ENCODE data around the gene KIF20A. TPM values are rescaled to one million over a fixed set of nuclear protein-coding genes. Genes with fewer than 3 reads are reported as not detected.
A peak's percentile ranks its signal among the peaks of the same experiment; 100 is the strongest.

Gene KIF20A
- total and polyA plus RNA-seq, 3 experiments from 2014 or later = 0.13 to 29.3 (median 27.2) TPM

GRCh38 chr5:138223532-138223931 is 44.6 kb downstream of the KIF20A start:
- peaks cover 0 to 4% (median 0%) of the 10 kb centered on the region in 3 donors for H3K4me1 Mint-ChIP-seq
- no peak overlapping the region for H3K4me3 Mint-ChIP-seq
- no peak overlapping the region for H3K27ac Mint-ChIP-seq
- H3K4me1 ChIP-seq (ENCODE audit: insufficient read depth, low read length) = no peaks in the 10 kb centered on the region
- no peaks in the 10 kb centered on the region for H3K9me3 ChIP-seq (ENCODE audit: low read length)
- H3K27ac ChIP-seq (ENCODE audit: low read depth, low read length) = no peak overlapping the region
- peaks cover 0 to 5% (median 0%) of the 10 kb centered on the region in 3 donors for H3K36me3 Mint-ChIP-seq
- no peaks in the 10 kb centered on the region for H3K36me3 ChIP-seq (ENCODE audit: insufficient read depth, low read length)
- no peak for DNase-seq
- peaks cover 11 to 30% of the 10 kb centered on the region in 2 donors for H3K27me3 Mint-ChIP-seq
- H3K4me3 ChIP-seq (ENCODE audit: low read length) = no peak overlapping the region
- ChIA-PET POLR2A (no interaction called here), CTCF (interaction anchor here (1.1 to 1.8 kb wide), 2 partner anchors 128 to 130 kb away, joined by 3 to 4 read pairs; no protein-coding TSS in a partner anchor)
- no peaks in the 10 kb centered on the region for H3K27me3 ChIP-seq (ENCODE audit: insufficient read depth, low read length, poor library complexity, severe bottlenecking)
- H3K9me3 Mint-ChIP-seq = peaks cover 0 to 7% (median 4%) of the 10 kb centered on the region in 5 donors

- Mint-ChIP-seq H3K4me3 (no peak overlapping the region), H3K9me3 (peaks cover 0 to 7% (median 4%) of the 10 kb centered on the region in 5 donors), H3K36me3 (peaks cover 0 to 5% (median 0%) of the 10 kb centered on the region in 3 donors), H3K4me1 (peaks cover 0 to 4% (median 0%) of the 10 kb centered on the region in 3 donors), H3K27ac (peak overlapping the region in 1 of 8 donors; percentile 22), H3K27me3 (peaks cover 8 to 26% of the 10 kb centered on the region in 2 donors)
- ChIA-PET POLR2A (no interaction called here), CTCF (interaction anchor here (1.0 kb wide), 1 partner anchor 28 kb away, joined by 3 read pairs; no protein-coding TSS in a partner anchor)
- Histone ChIP-seq H3K4me1 (ENCODE audit: insufficient read depth, low read length) (no peaks in the 10 kb centered on the region), H3K27ac (ENCODE audit: low read depth, low read length) (no peak overlapping the region), H3K9me3 (ENCODE audit: low read length) (no peaks in the 10 kb centered on the region), H3K27me3 (ENCODE audit: insufficient read depth, low read length, poor library complexity, severe bottlenecking) (no peaks in the 10 kb centered on the region), H3K4me3 (ENCODE audit: low read length) (no peak overlapping the region), H3K36me3 (ENCODE audit: insufficient read depth, low read length) (no peaks in the 10 kb centered on the region)
- DNase-seq = no peak
Measured at GRCh38 chr5:138224712-138225111, 45.8 kb downstream of the KIF20A start.

- no peaks in the 10 kb centered on the region for H3K4me1 ChIP-seq (ENCODE audit: insufficient read depth, low read length)
- DNase-seq = no peak
- H3K9me3 Mint-ChIP-seq = peaks cover 0 to 7% (median 4%) of the 10 kb centered on the region in 5 donors
- H3K36me3 Mint-ChIP-seq = peaks cover 0 to 5% (median 0%) of the 10 kb centered on the region in 3 donors
- peaks cover 6 to 20% of the 10 kb centered on the region in 2 donors for H3K27me3 Mint-ChIP-seq
- H3K27me3 ChIP-seq (ENCODE audit: insufficient read depth, low read length, poor library complexity, severe bottlenecking) = no peaks in the 10 kb centered on the region
- H3K9me3 ChIP-seq (ENCODE audit: low read length) = no peaks in the 10 kb centered on the region
- H3K4me3 Mint-ChIP-seq = no peak overlapping the region
- no peak overlapping the region for H3K27ac Mint-ChIP-seq
- H3K36me3 ChIP-seq (ENCODE audit: insufficient read depth, low read length) = no peaks in the 10 kb centered on the region
- ChIA-PET CTCF (no interaction called here), POLR2A (no interaction called here)
- H3K27ac ChIP-seq (ENCODE audit: low read depth, low read length) = no peak overlapping the region
- no peak overlapping the region for H3K4me3 ChIP-seq (ENCODE audit: low read length)
- H3K4me1 Mint-ChIP-seq = peaks cover 0 to 4% (median 0%) of the 10 kb centered on the region in 3 donors
Measured at GRCh38 chr5:138226910-138227309, 48.0 kb downstream of the KIF20A start.

- CTCF ChIA-PET = no interaction called here
- Mint-ChIP-seq H3K9me3 (peaks cover 0 to 7% (median 3%) of the 10 kb centered on the region in 5 donors), H3K27ac (no peak overlapping the region), H3K4me1 (no peaks in the 10 kb centered on the region), H3K36me3 (peaks cover 0 to 5% (median 0%) of the 10 kb centered on the region in 3 donors), H3K27me3 (peaks cover 14 to 24% of the 10 kb centered on the region in 2 donors), H3K4me3 (no peak overlapping the region)
- Histone ChIP-seq H3K36me3 (ENCODE audit: insufficient read depth, low read length) (no peaks in the 10 kb centered on the region), H3K4me3 (ENCODE audit: low read length) (no peak overlapping the region), H3K27ac (ENCODE audit: low read depth, low read length) (no peak overlapping the region), H3K4me1 (ENCODE audit: insufficient read depth, low read length) (no peaks in the 10 kb centered on the region), H3K27me3 (ENCODE audit: insufficient read depth, low read length, poor library complexity, severe bottlenecking) (no peaks in the 10 kb centered on the region), H3K9me3 (ENCODE audit: low read length) (no peaks in the 10 kb centered on the region)
- DNase-seq = no peak
- POLR2A ChIA-PET = no interaction called here
Measured at GRCh38 chr5:138229387-138229786, 50.5 kb downstream of the KIF20A start.

- H3K9me3 Mint-ChIP-seq = peaks cover 0 to 7% (median 3%) of the 10 kb centered on the region in 5 donors
- no peak for DNase-seq
- no peak overlapping the region for H3K4me3 Mint-ChIP-seq
- H3K27ac Mint-ChIP-seq = no peak overlapping the region
- POLR2A ChIA-PET = no interaction called here
- Histone ChIP-seq H3K4me1 (ENCODE audit: insufficient read depth, low read length) (no peaks in the 10 kb centered on the region), H3K9me3 (ENCODE audit: low read length) (no peaks in the 10 kb centered on the region), H3K36me3 (ENCODE audit: insufficient read depth, low read length) (no peaks in the 10 kb centered on the region), H3K27ac (ENCODE audit: low read depth, low read length) (no peak overlapping the region), H3K27me3 (ENCODE audit: insufficient read depth, low read length, poor library complexity, severe bottlenecking) (no peaks in the 10 kb centered on the region), H3K4me3 (ENCODE audit: low read length) (no peak overlapping the region)
- CTCF ChIA-PET = interaction anchor here (0.9 kb wide), 1 partner anchor 13 kb away, joined by 3 read pairs; no protein-coding TSS in a partner anchor
- peaks cover 14 to 25% of the 10 kb centered on the region in 2 donors for H3K27me3 Mint-ChIP-seq
- peaks cover 0 to 5% (median 0%) of the 10 kb centered on the region in 3 donors for H3K36me3 Mint-ChIP-seq
- no peaks in the 10 kb centered on the region for H3K4me1 Mint-ChIP-seq
Measured at GRCh38 chr5:138230261-138230660, 51.3 kb downstream of the KIF20A start.

- H3K27me3 ChIP-seq (ENCODE audit: insufficient read depth, low read length, poor library complexity, severe bottlenecking) = no peaks in the 10 kb centered on the region
- Mint-ChIP-seq H3K4me3 (no peak overlapping the region), H3K36me3 (peaks cover 0 to under 1% (median 0%) of the 10 kb centered on the region in 3 donors), H3K9me3 (peaks cover 0 to 3% (median under 1%) of the 10 kb centered on the region in 5 donors), H3K4me1 (no peaks in the 10 kb centered on the region), H3K27me3 (peaks cover 12 to 19% of the 10 kb centered on the region in 2 donors), H3K27ac (no peak overlapping the region)
- no peak for DNase-seq
- H3K4me1 ChIP-seq (ENCODE audit: insufficient read depth, low read length) = no peaks in the 10 kb centered on the region
- ChIA-PET POLR2A (no interaction called here), CTCF (interaction anchor here (1.1 kb wide), 1 partner anchor 11 kb away, joined by 3 read pairs; no protein-coding TSS in a partner anchor)
- H3K9me3 ChIP-seq (ENCODE audit: low read length) = no peaks in the 10 kb centered on the region
- no peak overlapping the region for H3K4me3 ChIP-seq (ENCODE audit: low read length)
- H3K27ac ChIP-seq (ENCODE audit: low read depth, low read length) = no peak overlapping the region
- H3K36me3 ChIP-seq (ENCODE audit: insufficient read depth, low read length) = no peaks in the 10 kb centered on the region
Measured at GRCh38 chr5:138230981-138231589, 52.2 kb downstream of the KIF20A start.

- Mint-ChIP-seq H3K9me3 (no peaks in the 10 kb centered on the region), H3K27me3 (peaks cover 16 to 28% of the 10 kb centered on the region in 2 donors), H3K4me1 (no peaks in the 10 kb centered on the region), H3K4me3 (no peak overlapping the region), H3K36me3 (no peaks in the 10 kb centered on the region), H3K27ac (peak overlapping the region in 1 of 8 donors; percentile 24)
- no peak for DNase-seq
- Histone ChIP-seq H3K9me3 (ENCODE audit: low read length) (no peaks in the 10 kb centered on the region), H3K27me3 (ENCODE audit: insufficient read depth, low read length, poor library complexity, severe bottlenecking) (no peaks in the 10 kb centered on the region), H3K27ac (ENCODE audit: low read depth, low read length) (no peak overlapping the region), H3K36me3 (ENCODE audit: insufficient read depth, low read length) (no peaks in the 10 kb centered on the region), H3K4me1 (ENCODE audit: insufficient read depth, low read length) (no peaks in the 10 kb centered on the region), H3K4me3 (ENCODE audit: low read length) (no peak overlapping the region)
- POLR2A ChIA-PET = no interaction called here
- CTCF ChIA-PET = interaction anchor here (1.5 kb wide), 1 partner anchor 98 kb away, joined by 3 read pairs; the partner anchor contains the start of gene CDC25C
Measured at GRCh38 chr5:138233280-138233679, 54.4 kb downstream of the KIF20A start.

- no peak overlapping the region for H3K4me3 ChIP-seq (ENCODE audit: low read length)
- H3K36me3 ChIP-seq (ENCODE audit: insufficient read depth, low read length) = no peaks in the 10 kb centered on the region
- H3K4me1 ChIP-seq (ENCODE audit: insufficient read depth, low read length) = no peaks in the 10 kb centered on the region
- DNase-seq = no peak
- Mint-ChIP-seq H3K27me3 (peaks cover 20 to 34% of the 10 kb centered on the region in 2 donors), H3K4me1 (no peaks in the 10 kb centered on the region), H3K36me3 (no peaks in the 10 kb centered on the region), H3K9me3 (no peaks in the 10 kb centered on the region), H3K27ac (no peak overlapping the region), H3K4me3 (no peak overlapping the region)
- H3K9me3 ChIP-seq (ENCODE audit: low read length) = no peaks in the 10 kb centered on the region
- ChIA-PET CTCF (no interaction called here), POLR2A (interaction anchor here (0.5 to 0.6 kb wide), 2 partner anchors 83 to 90 kb away, joined by 4 to 5 read pairs; no protein-coding TSS in a partner anchor)
- H3K27ac ChIP-seq (ENCODE audit: low read depth, low read length) = no peak overlapping the region
- peaks cover 11% of the 10 kb centered on the region for H3K27me3 ChIP-seq (ENCODE audit: insufficient read depth, low read length, poor library complexity, severe bottlenecking)
Measured at GRCh38 chr5:138234651-138235050, 55.7 kb downstream of the KIF20A start.
